Uterus (tissue), 2 donors: Measurements from ENCODE around the gene GPR21.

ENCODE experiments used
- CTCF ChIP-seq, 4 experiments: fragments of 200-600 bp in 2 of 4; fragments of 450-650 bp in 2 of 4; sonication (generic) in 2 of 4; IDR thresholded peaks; one replicate each; pipeline ENCODE4 v1.5.1; 2016 to 2019; ENCODE audit warnings: antibody characterized with exemption in 4 of 4, mild to moderate bottlenecking in 2 of 4, moderate library complexity in 1 of 4
- POLR2A ChIP-seq, 2 donors: fragments of 450-650 bp; IDR thresholded peaks; one replicate each; pipeline ENCODE4 v1.6.1; 2016; ENCODE audit warnings: antibody characterized with exemption in 2 of 2, mild to moderate bottlenecking in 1 of 2, moderate library complexity in 1 of 2

GRCh38 chr9:123005964-123006363 is 27.5 kb upstream of the GPR21 start:
- TF ChIP-seq CTCF (IDR thresholded peaks at IDR 0.05), result no peak
- no peak for TF ChIP-seq POLR2A (IDR thresholded peaks at IDR 0.05)
